GM21390 (cell line): ENCODE results near the gene SAE1.

Experiments
- ATAC-seq: cut with Tn5 transposase; IDR thresholded peaks from one replicate; pipeline ENCODE4 v1.9.1; 2021; ENCODE audit not compliant: unreplicated experiment

Gene SAE1

GRCh38 chr19:47105874-47106273 is 24.8 kb upstream of the SAE1 start:
- no peak for ATAC-seq

- no peak for ATAC-seq
These were observed 23.8 kb upstream of the SAE1 start for GRCh38 chr19:47106821-47107201.

GRCh38 chr19:47107202-47107952 is 23.3 kb upstream of the SAE1 start:
- ATAC-seq: no peak

- ATAC-seq: no peak
These were observed 22.5 kb upstream of the SAE1 start for GRCh38 chr19:47107953-47108746.

- no peak for ATAC-seq
These were observed 21.5 kb upstream of the SAE1 start for GRCh38 chr19:47109177-47109540.

GRCh38 chr19:47109541-47110375 is 20.9 kb upstream of the SAE1 start:
- no peak for ATAC-seq

GRCh38 chr19:47110521-47111005 is 20.1 kb upstream of the SAE1 start:
- ATAC-seq: no peak

- no peak for ATAC-seq
These were observed 19.5 kb upstream of the SAE1 start for GRCh38 chr19:47111006-47111621.

GRCh38 chr19:47111682-47112165 is 18.9 kb upstream of the SAE1 start:
- no peak for ATAC-seq

- no peak for ATAC-seq
These were observed 18.3 kb upstream of the SAE1 start for GRCh38 chr19:47112166-47112996.

GRCh38 chr19:47112997-47113849 is 17.4 kb upstream of the SAE1 start, which contains the start of gene ZC3H4:
ZC3H4 (minus strand) TSS chr19:47113776; CDS start chr19:47112584, 1,192 bp downstream.
- peak; percentile 72 for ATAC-seq

- no peak for ATAC-seq
These were observed 16.6 kb upstream of the SAE1 start for GRCh38 chr19:47113850-47114651.

GRCh38 chr19:47120470-47121067 is 10.1 kb upstream of the SAE1 start:
- no peak for ATAC-seq

- ATAC-seq: no peak
These were observed 8.0 kb upstream of the SAE1 start for GRCh38 chr19:47122359-47123335.

- ATAC-seq: no peak
These were observed 7.2 kb upstream of the SAE1 start for GRCh38 chr19:47123406-47123805.

- no peak for ATAC-seq
These were observed 5.5 kb upstream of the SAE1 start for GRCh38 chr19:47124937-47125668.
